GM21619 (cell line): Measurements from ENCODE around the gene XYLT1.

Experiments used
- ATAC-seq: cut with Tn5 transposase; IDR thresholded peaks from one replicate; pipeline ENCODE4 v1.9.1; 2021; ENCODE audit not compliant: unreplicated experiment

The XYLT1 gene

GRCh38 chr16:17375461-17376304 is 95.1 kb downstream of the XYLT1 start:
- no peak for ATAC-seq

GRCh38 chr16:17374668-17375255 is 96.0 kb downstream of the XYLT1 start:
- ATAC-seq: no peak

GRCh38 chr16:17373533-17373932 is 97.2 kb downstream of the XYLT1 start:
- ATAC-seq: no peak

- ATAC-seq: no peak
Observed at GRCh38 chr16:17372386-17372785, 98.4 kb downstream of the XYLT1 start.

DNA sequence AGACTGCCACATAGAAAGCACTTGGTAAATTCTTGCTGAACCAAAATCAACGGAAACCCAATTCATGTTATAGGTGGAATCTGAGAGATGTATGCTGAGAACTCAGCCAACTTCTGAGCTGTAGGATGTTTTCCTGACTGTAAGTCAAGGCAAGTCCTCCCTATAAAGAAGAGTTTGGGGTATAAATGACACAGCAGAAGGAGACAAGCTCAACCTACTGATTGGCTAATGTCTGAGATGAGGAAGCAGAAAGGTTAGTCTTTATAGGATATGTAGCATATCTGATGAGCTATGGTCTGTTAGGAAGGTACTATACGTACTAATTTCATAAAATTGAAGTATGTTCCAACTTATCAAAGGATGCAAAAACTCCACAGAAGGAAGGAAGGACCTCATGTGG is 99.5 kb downstream of the XYLT1 start:
- ATAC-seq: no peak

DNA sequence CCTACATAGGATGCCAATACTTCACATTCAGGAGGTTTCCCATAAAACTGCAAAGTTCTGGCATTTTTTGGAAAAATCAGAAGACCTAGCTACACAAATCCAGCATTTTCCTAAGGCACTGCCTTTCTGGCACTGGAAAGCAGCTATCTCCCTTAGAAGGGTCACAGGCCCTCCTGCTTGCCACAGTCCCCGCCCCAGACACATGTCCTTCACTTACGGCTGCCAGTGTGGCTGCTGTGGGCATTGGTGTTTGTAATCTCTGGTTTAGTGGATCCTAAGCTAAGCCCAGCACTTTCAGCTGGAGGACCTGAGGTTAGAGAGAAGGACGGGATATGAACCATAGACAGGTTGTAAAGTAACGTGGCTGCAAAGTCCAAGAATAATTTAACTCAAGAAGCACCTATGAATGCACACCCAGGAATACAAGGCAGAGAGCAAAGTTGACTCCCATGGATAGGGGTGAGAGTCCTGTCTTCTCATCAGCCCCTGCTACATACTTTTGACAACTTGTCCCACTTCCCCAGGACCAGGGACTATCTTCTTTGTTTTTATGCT is 100.0 kb downstream of the XYLT1 start:
- no peak for ATAC-seq

- ATAC-seq: no peak
Observed at GRCh38 chr16:17370223-17370707, 100.5 kb downstream of the XYLT1 start.

- ATAC-seq: peak; percentile 81
Observed at GRCh38 chr16:17369421-17370222, 101.1 kb downstream of the XYLT1 start.

- no peak for ATAC-seq
Observed at GRCh38 chr16:17368951-17369350, 101.8 kb downstream of the XYLT1 start.

GRCh38 chr16:17368446-17368845 is 102.3 kb downstream of the XYLT1 start:
- no peak for ATAC-seq

- ATAC-seq: no peak
Observed at GRCh38 chr16:17367923-17368322, 102.8 kb downstream of the XYLT1 start.

DNA sequence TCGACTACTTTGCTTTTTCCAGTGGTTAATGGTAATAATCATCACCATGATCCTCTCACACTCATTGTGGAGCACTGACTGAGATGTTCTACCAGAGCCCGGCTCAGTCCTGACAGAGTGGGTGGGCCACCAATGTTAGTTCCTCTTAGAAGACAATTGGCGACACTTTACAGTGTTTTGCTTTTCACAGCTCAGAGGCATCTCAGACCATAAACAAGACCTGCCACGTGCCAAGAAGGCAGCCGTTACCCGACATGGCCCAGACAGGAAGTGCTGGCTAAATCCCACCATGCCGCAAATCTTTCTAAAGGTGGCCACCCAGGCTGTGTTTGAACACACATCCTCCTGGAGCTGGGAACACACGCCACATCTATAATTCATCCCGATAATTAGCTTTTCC is 103.7 kb downstream of the XYLT1 start:
- no peak for ATAC-seq

DNA sequence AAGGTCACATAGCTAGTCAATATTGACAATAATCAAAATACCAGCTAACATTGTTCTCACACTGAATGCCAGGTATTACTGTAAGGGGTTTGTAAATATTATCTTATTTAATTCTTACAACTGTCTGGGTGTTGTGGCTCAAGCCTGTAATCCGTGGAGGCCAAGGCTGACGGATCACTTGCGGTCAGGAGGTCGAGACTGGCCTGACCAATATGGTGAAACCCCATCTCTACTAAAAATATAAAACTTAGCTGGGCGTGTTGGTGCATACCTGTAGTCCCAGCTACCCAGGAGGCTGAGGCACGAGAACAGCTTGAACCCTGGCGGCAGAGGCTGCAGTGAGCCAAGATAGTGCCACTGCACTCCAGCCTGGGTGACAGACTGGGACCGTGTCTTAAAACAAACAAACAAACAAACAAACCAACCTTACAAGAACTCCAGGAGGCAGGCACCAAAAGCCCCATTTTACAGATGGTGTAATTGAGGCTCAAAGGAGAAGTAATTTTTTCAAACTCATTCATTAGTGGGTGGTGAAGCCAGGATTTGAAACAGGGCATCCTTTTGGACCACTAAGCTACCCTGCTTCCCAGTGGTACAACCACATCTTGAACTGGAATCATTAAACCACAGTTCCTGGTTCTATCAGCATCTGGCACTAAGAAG is 104.3 kb downstream of the XYLT1 start:
- no peak for ATAC-seq

GRCh38 chr16:17365591-17366298 is 105.0 kb downstream of the XYLT1 start:
- ATAC-seq: no peak

GRCh38 chr16:17365211-17365541 is 105.6 kb downstream of the XYLT1 start:
- ATAC-seq: no peak

DNA sequence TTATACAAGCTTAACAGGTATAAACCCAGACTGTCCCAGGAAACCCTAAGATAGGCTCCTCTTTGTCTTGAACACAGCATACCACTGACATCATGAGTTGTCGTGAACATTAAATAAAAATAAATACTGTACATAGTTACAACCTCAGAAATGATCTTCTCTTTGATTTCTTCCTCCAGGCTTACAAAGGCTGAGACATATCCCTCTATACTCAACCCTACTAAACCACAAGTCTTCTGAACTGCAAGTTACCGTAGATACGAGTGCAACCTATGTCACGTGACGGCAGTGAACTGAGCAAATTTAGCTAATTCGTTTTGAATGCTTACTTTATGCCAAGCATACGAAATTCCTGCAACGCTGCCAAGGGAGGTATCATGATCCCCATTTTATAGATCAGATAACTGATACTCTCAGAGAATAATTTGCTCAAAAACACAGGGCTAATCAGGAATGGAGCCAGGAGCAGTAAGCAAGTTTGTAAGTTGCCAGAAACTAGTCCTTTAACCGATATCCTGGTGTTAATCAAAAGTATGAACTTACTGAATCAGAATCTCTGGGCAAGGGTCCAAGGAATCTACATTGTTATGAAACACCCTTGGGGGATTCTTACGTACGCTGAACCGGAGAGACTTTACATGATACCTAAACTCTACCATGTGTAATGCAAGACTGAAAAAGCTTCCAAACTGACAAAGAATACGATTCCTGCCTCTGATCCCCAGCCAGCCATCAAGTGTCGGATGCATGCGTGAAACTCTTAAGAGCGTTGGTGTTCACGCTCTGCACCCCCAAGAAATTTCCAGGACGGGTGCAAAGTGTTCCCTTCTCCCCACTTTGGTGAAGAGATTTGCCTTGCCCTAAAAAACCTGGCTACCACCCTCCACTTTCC is 106.2 kb downstream of the XYLT1 start:
- ATAC-seq: no peak

GRCh38 chr16:17362946-17363345 is 107.8 kb downstream of the XYLT1 start:
- ATAC-seq: no peak

- no peak for ATAC-seq
Observed at GRCh38 chr16:17362183-17362582, 108.6 kb downstream of the XYLT1 start.

GRCh38 chr16:17360693-17361122 is 110.1 kb downstream of the XYLT1 start:
- no peak for ATAC-seq
